H9 (cell line): ENCODE measurements around the gene TENM4. TPM values are rescaled to one million over a fixed set of nuclear protein-coding genes. Genes with fewer than 3 reads are reported as not detected.

Experiments
- DNase-seq: peaks from one replicate; pipeline ENCODE4 v3.0.0-alpha.2; 2017
- H2AFZ ChIP-seq: one replicate; pipeline ENCODE4 v1.6.1; 2013; ENCODE audit warnings: mild to moderate bottlenecking, low read length, control low read depth, moderate library complexity
- H2AK5ac ChIP-seq: 2 replicates; pipeline ENCODE4 v1.6.1; 2013; ENCODE audit warnings: low read length, control low read depth, mixed read lengths; ENCODE audit not compliant: insufficient read length
- H2BK120ac ChIP-seq: one replicate; pipeline ENCODE4 v1.6.1; 2013; ENCODE audit warnings: low read depth, mild to moderate bottlenecking, low read length, control low read depth, inconsistent platforms; ENCODE audit not compliant: poor library complexity, severe bottlenecking
- H2BK12ac ChIP-seq: 2 replicates; pipeline ENCODE4 v1.6.1; 2013; ENCODE audit warnings: low read length, control low read depth, mixed read lengths, low read depth; ENCODE audit not compliant: insufficient read length
- H2BK15ac ChIP-seq: 2 replicates; pipeline ENCODE4 v1.6.1; 2013; ENCODE audit warnings: low read depth, low read length, control low read depth
- H2BK20ac ChIP-seq: one replicate; pipeline ENCODE4 v1.6.1; 2013; ENCODE audit warnings: low read depth, mild to moderate bottlenecking, low read length, control low read depth, inconsistent platforms; ENCODE audit not compliant: poor library complexity, severe bottlenecking
- H2BK5ac ChIP-seq: 2 replicates; pipeline ENCODE4 v1.6.1; 2013; ENCODE audit warnings: low read length, control low read depth, mixed read lengths; ENCODE audit not compliant: insufficient read length
- H3K14ac ChIP-seq: 2 replicates; pipeline ENCODE4 v1.6.1; 2013; ENCODE audit warnings: low read length, control low read depth; ENCODE audit not compliant: insufficient read depth
- H3K18ac ChIP-seq: 2 replicates; pipeline ENCODE4 v1.6.1; 2013; ENCODE audit warnings: low read depth, mild to moderate bottlenecking, mixed read lengths, low read length, control low read depth; ENCODE audit not compliant: insufficient read length
- H3K23ac ChIP-seq: 2 replicates; pipeline ENCODE4 v1.6.1; 2013; ENCODE audit warnings: low read length, control low read depth, mixed read lengths, low read depth; ENCODE audit not compliant: insufficient read length
- H3K23me2 ChIP-seq: 2 replicates; pipeline ENCODE4 v1.6.1; 2013; ENCODE audit warnings: low read depth, mild to moderate bottlenecking, mixed read lengths, low read length, control low read depth; ENCODE audit not compliant: insufficient read length, poor library complexity, severe bottlenecking
- H3K27ac ChIP-seq: 2 replicates; pipeline ENCODE4 v1.5.1; 2013; ENCODE audit warnings: low read length, control low read depth, mixed read lengths, low read depth; ENCODE audit not compliant: insufficient read length
- H3K27me3 ChIP-seq: 2 replicates; pipeline ENCODE4 v1.6.1; 2013; ENCODE audit warnings: low read length, control low read depth, inconsistent platforms; ENCODE audit not compliant: insufficient read depth
- H3K4ac ChIP-seq: 2 replicates; pipeline ENCODE4 v1.6.1; 2013; ENCODE audit warnings: low read depth, mild to moderate bottlenecking, control low read depth, inconsistent platforms, low read length, moderate library complexity
- H3K4me1 ChIP-seq: 2 replicates; pipeline ENCODE4 v1.6.1; 2013; ENCODE audit warnings: low read length, control low read depth, inconsistent platforms; ENCODE audit not compliant: insufficient read depth
- H3K4me2 ChIP-seq: 2 replicates; pipeline ENCODE4 v1.6.1; 2013; ENCODE audit warnings: low read length, control low read depth, mixed read lengths; ENCODE audit not compliant: insufficient read length, insufficient read depth
- H3K56ac ChIP-seq: 2 replicates; pipeline ENCODE4 v1.6.1; 2013; ENCODE audit warnings: low read depth, mild to moderate bottlenecking, mixed read lengths, low read length, control low read depth; ENCODE audit not compliant: insufficient read length
- H3K79me1 ChIP-seq: 2 replicates; pipeline ENCODE4 v1.6.1; 2013; ENCODE audit warnings: low read depth, mild to moderate bottlenecking, moderate library complexity, low read length, control low read depth, inconsistent platforms; ENCODE audit not compliant: insufficient read depth, poor library complexity, severe bottlenecking
- H3K79me2 ChIP-seq: 2 replicates; pipeline ENCODE4 v1.6.1; 2013; ENCODE audit warnings: low read length, control low read depth, inconsistent platforms; ENCODE audit not compliant: insufficient read depth
- H3K9ac ChIP-seq: 2 replicates; pipeline ENCODE4 v1.6.1; 2013; ENCODE audit warnings: low read length, control low read depth, mixed read lengths; ENCODE audit not compliant: insufficient read length; ENCODE audit errors: extremely low read depth
- H3K9me3 ChIP-seq: one replicate; pipeline ENCODE4 v1.6.1; 2013; ENCODE audit warnings: low read depth, low read length, inconsistent platforms; ENCODE audit not compliant: control insufficient read depth
- H3T11ph ChIP-seq: one replicate; pipeline ENCODE4 v1.6.1; 2013; ENCODE audit warnings: mild to moderate bottlenecking, low read length, control low read depth, inconsistent platforms
- H4K20me1 ChIP-seq: one replicate; pipeline ENCODE4 v1.6.1; 2013; ENCODE audit not compliant: control insufficient read depth, insufficient read length, insufficient read depth
- H4K5ac ChIP-seq: 2 replicates; pipeline ENCODE4 v1.6.1; 2013; ENCODE audit warnings: low read depth, mild to moderate bottlenecking, mixed read lengths, low read length, control low read depth; ENCODE audit not compliant: insufficient read length
- H4K8ac ChIP-seq: replicated peaks from 2 replicates; pipeline ENCODE4 v1.6.1; 2013; ENCODE audit warnings: low read length, control low read depth, mixed read lengths, low read depth; ENCODE audit not compliant: insufficient read length
- H4K91ac ChIP-seq: 2 replicates; pipeline ENCODE4 v1.6.1; 2013; ENCODE audit warnings: low read depth, mild to moderate bottlenecking, moderate library complexity, mixed read lengths, low read length, control low read depth; ENCODE audit not compliant: insufficient read length
- H3K27ac Mint-ChIP-seq, 3 experiments: 2 replicates in 2 of 3; 3 replicates in 1 of 3; pipeline ENCODE4 v1.8.0; 2020 to 2021; ENCODE audit warnings: mixed read lengths in 3 of 3, mild to moderate bottlenecking in 1 of 3, moderate library complexity in 1 of 3
- H3K27me3 Mint-ChIP-seq: 2 replicates; pipeline ENCODE4 v1.8.0; 2021; ENCODE audit warnings: low read depth, mild to moderate bottlenecking, moderate library complexity, mixed read lengths
- H3K36me3 Mint-ChIP-seq, 3 experiments: 2 replicates in 2 of 3; 3 replicates in 1 of 3; pipeline ENCODE4 v1.8.0; 2020 to 2021; ENCODE audit warnings: low read depth in 3 of 3, mixed read lengths in 3 of 3; ENCODE audit not compliant: insufficient read depth in 1 of 3
- H3K4me1 Mint-ChIP-seq, 2 experiments: 2 replicates each; pipeline ENCODE4 v1.8.0; 2020; ENCODE audit warnings: mixed read lengths in 2 of 2
- H3K4me3 Mint-ChIP-seq, 2 experiments: 2 replicates in 1 of 2; 3 replicates in 1 of 2; pipeline ENCODE4 v1.8.0; 2020 to 2021; ENCODE audit warnings: mild to moderate bottlenecking in 2 of 2, mixed read lengths in 2 of 2, moderate library complexity in 1 of 2
- H3K9me3 Mint-ChIP-seq, 2 experiments: 2 replicates in 1 of 2; 3 replicates in 1 of 2; pipeline ENCODE4 v1.8.0; 2020; ENCODE audit warnings: mild to moderate bottlenecking in 2 of 2, mixed read lengths in 2 of 2, moderate library complexity in 1 of 2
- WGBS: extraction: QIAGEN DNeasy Blood & Tissue Kit; methylation state at CpG from one replicate; pipeline ENCODE4 v1.1.7; 2013; ENCODE audit warnings: missing lambda C conversion rate, low lambda C conversion rate, mixed read lengths; ENCODE audit not compliant: insufficient read length; ENCODE audit errors: extremely low coverage; 5-methylcytosine and 5-hydroxymethylcytosine counted together
- total RNA-seq: library from RNA; stranded (reverse); gene quantifications from 2 replicates; pipeline ENCODE4 v1.2.1, GENCODE V29; 2021
- TF ChIP-seq, protein P1 (sequence below): fragments of 200-600 bp; sonication (generic); conservative IDR thresholded peaks from 3 replicates; pipeline ENCODE4 v1.8.0; 2021; ENCODE audit warnings: antibody characterized with exemption, mild to moderate bottlenecking

Gene TENM4
- total RNA-seq, 1 experiment from 2014 or later: 4.6 TPM

DNA sequence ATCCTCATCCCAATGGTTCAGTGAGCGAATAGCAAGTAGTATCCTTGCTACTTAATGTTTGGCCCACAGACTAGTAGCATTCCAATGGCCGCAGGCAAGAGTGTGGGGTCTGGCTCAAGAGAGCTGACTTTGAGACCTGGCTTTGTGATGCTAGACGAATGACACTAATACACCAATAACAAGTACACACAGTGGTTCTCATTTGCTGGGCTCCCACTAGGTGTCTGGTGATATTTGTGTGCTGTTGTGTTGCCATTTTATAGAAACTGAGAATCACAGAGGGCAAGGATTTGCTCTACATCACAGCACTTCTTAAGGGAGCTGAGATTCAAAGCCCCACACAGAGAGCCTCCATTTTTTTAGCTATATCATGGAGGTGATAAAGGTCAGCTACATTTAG, 351.2 kb downstream of the TENM4 start:
- no peaks in the 10 kb centered on the region for H4K20me1 ChIP-seq
- H2BK12ac ChIP-seq: no peak overlapping the region
- H3K79me1 ChIP-seq: no peaks in the 10 kb centered on the region
- no peaks in the 10 kb centered on the region for H3K36me3 Mint-ChIP-seq
- H3K9me3 Mint-ChIP-seq: peaks cover 0 to 2% of the 10 kb centered on the region in 2 experiments; a peak in 1 of 5 replicates
- H3K27ac ChIP-seq: no peak overlapping the region
- no peak overlapping the region for H3K18ac ChIP-seq
- no peak overlapping the region for H2AFZ ChIP-seq
- H2BK120ac ChIP-seq: no peak overlapping the region
- peaks cover 5% of the 10 kb centered on the region for H3K27me3 Mint-ChIP-seq
- H3K4ac ChIP-seq: no peak overlapping the region
- no peak for DNase-seq
- no peak overlapping the region for H2BK15ac ChIP-seq
- H3K4me2 ChIP-seq: no peak overlapping the region
- WGBS: no CpG with 5 or more reads among the region's 3 CpGs
- H2AK5ac ChIP-seq: no peak overlapping the region
- H4K5ac ChIP-seq: no peak overlapping the region
- no peak overlapping the region for H3K23ac ChIP-seq
- H3K4me1 ChIP-seq: no peaks in the 10 kb centered on the region
- no peak overlapping the region for H2BK5ac ChIP-seq
- no peaks in the 10 kb centered on the region for H3K79me2 ChIP-seq
- H3K27me3 ChIP-seq: no peaks in the 10 kb centered on the region
- H3K56ac ChIP-seq: no peak overlapping the region
- no peak overlapping the region for H2BK20ac ChIP-seq
- peak overlapping the region; percentile 21 to 66 (median 57); a peak in 4 of 7 replicates for H3K27ac Mint-ChIP-seq
- no peak overlapping the region for H4K8ac ChIP-seq
- peaks cover 36 to 45% of the 10 kb centered on the region in 2 experiments for H3K4me1 Mint-ChIP-seq
- H3K23me2 ChIP-seq: no peaks in the 10 kb centered on the region
- TF ChIP-seq, protein P1, sequence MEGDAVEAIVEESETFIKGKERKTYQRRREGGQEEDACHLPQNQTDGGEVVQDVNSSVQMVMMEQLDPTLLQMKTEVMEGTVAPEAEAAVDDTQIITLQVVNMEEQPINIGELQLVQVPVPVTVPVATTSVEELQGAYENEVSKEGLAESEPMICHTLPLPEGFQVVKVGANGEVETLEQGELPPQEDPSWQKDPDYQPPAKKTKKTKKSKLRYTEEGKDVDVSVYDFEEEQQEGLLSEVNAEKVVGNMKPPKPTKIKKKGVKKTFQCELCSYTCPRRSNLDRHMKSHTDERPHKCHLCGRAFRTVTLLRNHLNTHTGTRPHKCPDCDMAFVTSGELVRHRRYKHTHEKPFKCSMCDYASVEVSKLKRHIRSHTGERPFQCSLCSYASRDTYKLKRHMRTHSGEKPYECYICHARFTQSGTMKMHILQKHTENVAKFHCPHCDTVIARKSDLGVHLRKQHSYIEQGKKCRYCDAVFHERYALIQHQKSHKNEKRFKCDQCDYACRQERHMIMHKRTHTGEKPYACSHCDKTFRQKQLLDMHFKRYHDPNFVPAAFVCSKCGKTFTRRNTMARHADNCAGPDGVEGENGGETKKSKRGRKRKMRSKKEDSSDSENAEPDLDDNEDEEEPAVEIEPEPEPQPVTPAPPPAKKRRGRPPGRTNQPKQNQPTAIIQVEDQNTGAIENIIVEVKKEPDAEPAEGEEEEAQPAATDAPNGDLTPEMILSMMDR: no peak
- no peaks in the 10 kb centered on the region for H3K9me3 ChIP-seq
- no peak overlapping the region for H3K14ac ChIP-seq
- H3T11ph ChIP-seq: no peak overlapping the region
- H3K9ac ChIP-seq: no peak overlapping the region
- H4K91ac ChIP-seq: no peak overlapping the region
- no peak overlapping the region for H3K4me3 Mint-ChIP-seq
